NCI-H2196 treated with DMSO at 0.1 percent for 48 hours (cell line): ENCODE measurements around the gene EDNRA.

Experiments
- DNase-seq: peaks from one replicate; lab custom pipeline; 2025; ENCODE audit not compliant: unreplicated experiment; lab: John Stamatoyannopoulos, UW

The EDNRA gene

GRCh38 chr4:147538711-147539110 lies 57.8 kb downstream of the EDNRA start:
- DNase-seq: no peak

- DNase-seq: no peak
Measured at GRCh38 chr4:147539959-147540358, 59.1 kb downstream of the EDNRA start.

- DNase-seq: no peak
Measured at GRCh38 chr4:147542229-147542990, 61.5 kb downstream of the EDNRA start.

- DNase-seq: no peak
Measured at GRCh38 chr4:147543034-147543433, 62.1 kb downstream of the EDNRA start.

GRCh38 chr4:147546349-147546748 lies 65.5 kb downstream of the EDNRA start:
- no peak for DNase-seq

- DNase-seq: no peak
Measured at GRCh38 chr4:147547314-147548056, 66.6 kb downstream of the EDNRA start.

GRCh38 chr4:147548256-147548655 lies 67.4 kb downstream of the EDNRA start:
- no peak for DNase-seq

- no peak for DNase-seq
Measured at GRCh38 chr4:147550626-147551246, 69.8 kb downstream of the EDNRA start.

GRCh38 chr4:147560625-147561024 lies 79.7 kb downstream of the EDNRA start:
- no peak for DNase-seq

GRCh38 chr4:147566762-147567161 lies 85.9 kb downstream of the EDNRA start:
- DNase-seq: no peak

- DNase-seq: no peak
Measured at GRCh38 chr4:147567276-147567675, 86.4 kb downstream of the EDNRA start.

- DNase-seq: no peak
Measured at GRCh38 chr4:147570616-147571015, 89.7 kb downstream of the EDNRA start.

GRCh38 chr4:147571036-147571770 lies 90.3 kb downstream of the EDNRA start:
- no peak for DNase-seq

- no peak for DNase-seq
Measured at GRCh38 chr4:147576084-147576483, 95.2 kb downstream of the EDNRA start.

- DNase-seq: peak; percentile 2
Measured at GRCh38 chr4:147578051-147578476, 97.2 kb downstream of the EDNRA start.

- no peak for DNase-seq
Measured at GRCh38 chr4:147578593-147578992, 97.7 kb downstream of the EDNRA start.

GRCh38 chr4:147580396-147580795 lies 99.5 kb downstream of the EDNRA start:
- DNase-seq: no peak

- DNase-seq: no peak
Measured at GRCh38 chr4:147581606-147582350, 100.9 kb downstream of the EDNRA start.

- no peak for DNase-seq
Measured at GRCh38 chr4:147582386-147583060, 101.6 kb downstream of the EDNRA start.

- DNase-seq: no peak
Measured at GRCh38 chr4:147583876-147584275, 103.0 kb downstream of the EDNRA start.
